Measurements from ENCODE around the gene HELZ2. TPM values are rescaled to one million over a fixed set of nuclear protein-coding genes. Genes with fewer than 3 reads are reported as not detected.
A peak's percentile ranks its signal among the peaks of the same experiment; 100 is the strongest.
"Not testable (repeated sequence)": the region's sequence is repeated elsewhere in the genome, so short reads cannot be mapped to it uniquely, and the experiment has no call there.

HELZ2 gene
- total RNA-seq, 1 donor from 2014 or later: 48.8 TPM

DNA sequence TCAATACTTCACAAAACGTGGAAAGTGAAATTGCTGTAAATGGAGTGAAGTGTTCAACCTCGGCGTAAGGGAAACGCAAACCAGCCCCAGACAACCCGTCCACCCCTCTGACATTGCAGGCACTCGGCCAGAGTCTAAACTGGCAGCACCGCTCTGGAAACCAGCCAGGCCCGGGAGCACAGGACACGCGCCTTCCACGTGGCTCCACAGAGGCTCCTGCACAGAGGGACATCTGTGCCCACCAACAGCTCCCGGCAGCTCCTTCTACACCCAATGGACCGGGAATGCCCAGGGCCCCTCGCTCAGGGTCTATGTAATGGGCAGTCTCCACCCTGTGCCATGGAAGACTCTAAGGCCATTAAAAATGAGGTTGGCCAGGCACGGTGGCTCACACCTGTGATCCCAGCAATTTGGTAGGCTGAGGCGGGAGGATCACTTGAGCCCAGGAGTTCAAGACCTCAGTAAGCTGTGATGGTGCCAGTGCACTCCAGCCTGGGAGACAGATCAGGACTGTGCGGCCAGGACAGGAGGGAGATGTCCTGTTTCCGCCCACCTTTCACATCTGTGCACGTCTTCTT, 3.4 kb upstream of the HELZ2 start:
- DNase-seq (ENCODE audit: low read depth): no peak
- H3K4me3 ChIP-seq (ENCODE audit: low read depth, low read length): no peak overlapping the region
- TF ChIP-seq, protein P1, sequence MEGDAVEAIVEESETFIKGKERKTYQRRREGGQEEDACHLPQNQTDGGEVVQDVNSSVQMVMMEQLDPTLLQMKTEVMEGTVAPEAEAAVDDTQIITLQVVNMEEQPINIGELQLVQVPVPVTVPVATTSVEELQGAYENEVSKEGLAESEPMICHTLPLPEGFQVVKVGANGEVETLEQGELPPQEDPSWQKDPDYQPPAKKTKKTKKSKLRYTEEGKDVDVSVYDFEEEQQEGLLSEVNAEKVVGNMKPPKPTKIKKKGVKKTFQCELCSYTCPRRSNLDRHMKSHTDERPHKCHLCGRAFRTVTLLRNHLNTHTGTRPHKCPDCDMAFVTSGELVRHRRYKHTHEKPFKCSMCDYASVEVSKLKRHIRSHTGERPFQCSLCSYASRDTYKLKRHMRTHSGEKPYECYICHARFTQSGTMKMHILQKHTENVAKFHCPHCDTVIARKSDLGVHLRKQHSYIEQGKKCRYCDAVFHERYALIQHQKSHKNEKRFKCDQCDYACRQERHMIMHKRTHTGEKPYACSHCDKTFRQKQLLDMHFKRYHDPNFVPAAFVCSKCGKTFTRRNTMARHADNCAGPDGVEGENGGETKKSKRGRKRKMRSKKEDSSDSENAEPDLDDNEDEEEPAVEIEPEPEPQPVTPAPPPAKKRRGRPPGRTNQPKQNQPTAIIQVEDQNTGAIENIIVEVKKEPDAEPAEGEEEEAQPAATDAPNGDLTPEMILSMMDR (conservative IDR thresholded peaks at IDR 0.05; ENCODE audit: low read depth, low read length): no peak

DNA sequence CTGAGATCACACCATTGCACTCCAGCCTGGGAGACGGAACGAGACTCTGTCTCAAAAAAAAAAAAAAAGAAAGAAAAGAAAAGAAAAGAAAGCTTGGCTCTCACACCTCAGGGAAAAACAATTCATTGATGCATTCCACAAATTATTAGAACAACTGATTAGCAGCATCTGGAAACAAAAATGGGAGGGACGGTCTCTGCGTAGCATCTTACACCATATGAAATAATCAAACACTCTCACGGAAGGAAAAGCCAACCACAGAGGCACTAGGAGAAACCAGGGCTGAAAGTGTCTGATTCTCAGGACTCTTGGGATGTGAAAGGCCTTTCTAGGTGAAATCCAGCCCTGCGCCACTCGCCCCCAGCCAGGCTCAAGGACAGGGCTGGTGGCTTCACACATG, 2.3 kb upstream of the HELZ2 start:
- no peak overlapping the region for H3K4me3 ChIP-seq (ENCODE audit: low read depth, low read length)
- TF ChIP-seq, protein P1 (conservative IDR thresholded peaks at IDR 0.05; ENCODE audit: low read depth, low read length): no peak
- DNase-seq (ENCODE audit: low read depth): no peak

GRCh38 chr20:63574829-63575743, 1.0 kb upstream of the HELZ2 start:
- H3K4me3 ChIP-seq (ENCODE audit: low read depth, low read length): no peak overlapping the region
- TF ChIP-seq, protein P1 (conservative IDR thresholded peaks at IDR 0.05; ENCODE audit: low read depth, low read length): no peak
- no peak for DNase-seq (ENCODE audit: low read depth)

DNA sequence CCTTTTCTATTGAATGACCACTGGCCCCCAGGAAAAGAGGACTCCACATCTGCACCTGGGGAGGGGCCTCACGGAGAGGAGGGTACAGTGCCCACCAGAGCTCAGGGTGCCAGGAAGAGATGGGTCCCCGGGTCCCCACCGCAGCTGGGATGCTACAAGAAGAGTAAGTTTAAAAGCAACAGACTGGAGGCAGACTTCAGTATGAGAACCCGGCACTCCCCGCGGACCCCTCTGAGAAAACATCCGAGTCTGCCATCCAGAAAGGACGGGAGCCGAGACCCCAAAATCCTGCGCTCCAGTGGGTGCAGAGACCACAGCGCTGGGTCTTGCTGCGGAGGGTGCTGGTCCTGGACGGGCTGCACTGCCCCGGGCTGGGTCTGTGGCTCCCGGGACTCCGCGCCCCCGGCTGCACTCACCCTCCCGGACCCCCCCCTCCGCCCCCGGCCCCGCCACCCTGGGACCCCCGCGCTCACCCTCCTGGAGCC, 350 bp downstream of the HELZ2 start:
- no peak for DNase-seq (ENCODE audit: low read depth)
- TF ChIP-seq, protein P1 (conservative IDR thresholded peaks at IDR 0.05; ENCODE audit: low read depth, low read length): no peak
- peak overlapping the region; percentile 88 for H3K4me3 ChIP-seq (ENCODE audit: low read depth, low read length)

GRCh38 chr20:63572788-63573646, 1.0 kb downstream of the HELZ2 start:
- H3K4me3 ChIP-seq (ENCODE audit: low read depth, low read length): peak overlapping the region; percentile 88
- TF ChIP-seq, protein P1 (conservative IDR thresholded peaks at IDR 0.05; ENCODE audit: low read depth, low read length): peak; percentile 35
- no peak for DNase-seq (ENCODE audit: low read depth)

- no peak overlapping the region for H3K4me3 ChIP-seq (ENCODE audit: low read depth, low read length)
- TF ChIP-seq, protein P1 (conservative IDR thresholded peaks at IDR 0.05; ENCODE audit: low read depth, low read length): no peak
- DNase-seq (ENCODE audit: low read depth): no peak
Measured at GRCh38 chr20:63572071-63572787, 1.8 kb downstream of the HELZ2 start.

DNA sequence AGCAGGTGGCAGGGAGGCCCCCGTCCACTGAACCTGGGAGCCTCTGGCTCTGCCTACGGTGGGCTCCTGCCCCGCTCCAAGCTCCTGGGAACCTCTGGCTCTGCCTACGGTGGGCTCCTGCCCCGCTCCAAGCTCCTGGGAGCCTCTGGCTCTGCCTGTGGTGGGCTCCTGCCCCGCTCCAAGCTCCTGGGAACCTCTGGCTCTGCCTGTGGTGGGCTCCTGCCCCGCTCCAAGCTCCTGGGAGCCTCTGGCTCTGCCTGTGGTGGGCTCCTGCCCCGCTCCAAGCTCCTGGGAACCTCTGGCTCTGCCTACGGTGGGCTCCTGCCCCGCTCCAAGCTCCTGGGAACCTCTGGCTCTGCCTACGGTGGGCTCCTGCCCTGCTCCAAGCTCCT, 3.0 kb downstream of the HELZ2 start:
- DNase-seq (ENCODE audit: low read depth): not testable (repeated sequence)

More for the DNA sequence above, 3.0 kb downstream of the HELZ2 start:
- H3K4me3 ChIP-seq (ENCODE audit: low read depth, low read length): not testable (repeated sequence)
